Measurements from ENCODE around the gene ST3GAL5. TPM values are rescaled to one million over a fixed set of nuclear protein-coding genes. Genes with fewer than 3 reads are reported as not detected.

Gene ST3GAL5
- total RNA-seq, 4 donors from 2014 or later, result 3.0 to 20.2 (median 13.6) TPM

- no peak overlapping the region for H3K27ac ChIP-seq
- in situ Hi-C loops (cut with MboI; ENCODE audit: low pct_ligation_motif_present in 1 of 4, low pct_unique_long_range_greater_than_20kb in 1 of 4, low sequenced_read_pairs in 3 of 4) (no loop called here), intact Hi-C loops (cut with DNase I; ENCODE audit: low total_unique reads) (no loop called here)
- no peak overlapping the region for H3K4me3 ChIP-seq
- no peaks in the 10 kb centered on the region for H3K27me3 ChIP-seq
- H3K36me3 ChIP-seq, result no peaks in the 10 kb centered on the region
- H3K9me3 ChIP-seq, result no peaks in the 10 kb centered on the region
- DNase-seq, result no peak
- TF ChIP-seq POLR2AphosphoS5 (IDR thresholded peaks at IDR 0.05), result no peak
- TF ChIP-seq CTCF (IDR thresholded peaks at IDR 0.05), result peak in 1 of 5 experiments; percentile 12
- H3K4me1 ChIP-seq, result peaks cover 0 to 4% (median 0%) of the 10 kb centered on the region in 4 donors
- WGBS, 2 donors (ENCODE audit: low coverage in 1 of 2), result 94 to 100% methylated on average over 1 to 4 of the region's 4 CpGs
These were observed 15.1 kb downstream of the ST3GAL5 start for GRCh38 chr2:85873679-85874078.

GRCh38 chr2:85872536-85873161, 16.1 kb downstream of the ST3GAL5 start:
- H3K9me3 ChIP-seq, result no peaks in the 10 kb centered on the region
- H3K4me1 ChIP-seq, result peaks cover 0 to 4% (median 0%) of the 10 kb centered on the region in 4 donors
- no peaks in the 10 kb centered on the region for H3K27me3 ChIP-seq
- WGBS, 2 donors (ENCODE audit: low coverage in 1 of 2), result 91% methylated on average over 16 of the region's 16 CpGs; no CpG with 5 or more reads in 1 of the 2 donors
- intact Hi-C loops (cut with DNase I; ENCODE audit: low total_unique reads) (no loop called here), in situ Hi-C loops (cut with MboI; ENCODE audit: low pct_ligation_motif_present in 1 of 4, low pct_unique_long_range_greater_than_20kb in 1 of 4, low sequenced_read_pairs in 3 of 4) (no loop called here)
- H3K27ac ChIP-seq, result no peak overlapping the region
- TF ChIP-seq POLR2AphosphoS5 (IDR thresholded peaks at IDR 0.05) (no peak), CTCF (IDR thresholded peaks at IDR 0.05) (no peak), EP300 (IDR thresholded peaks at IDR 0.05; ENCODE audit: low read depth) (no peak), POLR2A (IDR thresholded peaks at IDR 0.05) (no peak)
- no peaks in the 10 kb centered on the region for H3K36me3 ChIP-seq
- no peak for DNase-seq
- H3K4me3 ChIP-seq, result no peak overlapping the region

- no peak overlapping the region for H3K27ac ChIP-seq
- H3K27me3 ChIP-seq, result no peaks in the 10 kb centered on the region
- TF ChIP-seq POLR2A (IDR thresholded peaks at IDR 0.05), result no peak
- no peak for TF ChIP-seq CTCF (IDR thresholded peaks at IDR 0.05)
- no peak for TF ChIP-seq POLR2AphosphoS5 (IDR thresholded peaks at IDR 0.05)
- TF ChIP-seq EP300 (IDR thresholded peaks at IDR 0.05; ENCODE audit: low read depth), result no peak
- 91 to 96% methylated on average over 4 to 6 of the region's 6 CpGs for WGBS, 2 donors (ENCODE audit: low coverage in 1 of 2)
- no peaks in the 10 kb centered on the region for H3K4me1 ChIP-seq
- no peaks in the 10 kb centered on the region for H3K36me3 ChIP-seq
- DNase-seq, result no peak
- intact Hi-C loops (cut with DNase I; ENCODE audit: low total_unique reads), result no loop called here
- H3K9me3 ChIP-seq, result no peaks in the 10 kb centered on the region
- in situ Hi-C loops (cut with MboI; ENCODE audit: low pct_ligation_motif_present in 1 of 4, low pct_unique_long_range_greater_than_20kb in 1 of 4, low sequenced_read_pairs in 3 of 4), result no loop called here
- H3K4me3 ChIP-seq, result no peak overlapping the region
These were observed 17.2 kb downstream of the ST3GAL5 start for GRCh38 chr2:85871494-85872164.

GRCh38 chr2:85868822-85869221, 20.0 kb downstream of the ST3GAL5 start:
- no peak overlapping the region for H3K27ac ChIP-seq
- H3K4me1 ChIP-seq, result peaks cover 0 to 15% (median 7%) of the 10 kb centered on the region in 4 donors
- no peaks in the 10 kb centered on the region for H3K9me3 ChIP-seq
- 85 to 100% methylated on average over 4 to 9 of the region's 9 CpGs for WGBS, 2 donors (ENCODE audit: low coverage in 1 of 2)
- intact Hi-C loops (cut with DNase I; ENCODE audit: low total_unique reads), result no loop called here
- H3K36me3 ChIP-seq, result no peaks in the 10 kb centered on the region
- no peak for TF ChIP-seq POLR2AphosphoS5 (IDR thresholded peaks at IDR 0.05)
- TF ChIP-seq POLR2A (IDR thresholded peaks at IDR 0.05), result no peak
- no peak for TF ChIP-seq EP300 (IDR thresholded peaks at IDR 0.05; ENCODE audit: low read depth)
- no peak for TF ChIP-seq CTCF (IDR thresholded peaks at IDR 0.05)
- H3K4me3 ChIP-seq, result no peak overlapping the region
- no peaks in the 10 kb centered on the region for H3K27me3 ChIP-seq
- no peak for DNase-seq
- in situ Hi-C loops (cut with MboI; ENCODE audit: low pct_ligation_motif_present in 1 of 4, low pct_unique_long_range_greater_than_20kb in 1 of 4, low sequenced_read_pairs in 3 of 4), result no loop called here
